GM12878 (cell line): ENCODE measurements around the gene DAAM1. TPM values are rescaled to one million over a fixed set of nuclear protein-coding genes. Genes with fewer than 3 reads are reported as not detected.

Experiments
- ATAC-seq: fragments of 200-7000 bp; cut with Tn5 transposase; 3 replicates; pipeline ENCODE4 v1.9.1; 2020; ENCODE audit warnings: mild to moderate bottlenecking, moderate library complexity
- BruUV-seq: library from RNA; stranded (reverse); fragments of 400-500 nt; replicated peaks from 2 replicates; lab custom pipeline; 2021; lab: Mats Ljungman, UMichigan
- CTCF ChIA-PET: fragments of 300-600 bp; sonication (Branson Sonifier 250); formaldehyde crosslinking; extraction: SDS; loops from one replicate; lab custom pipeline; 2021; ENCODE audit warnings: inconsistent platforms; lab: Yijun Ruan, JAX
- POLR2A ChIA-PET: fragments of 350-600 bp; formaldehyde crosslinking; extraction: SDS; loops from one replicate; lab custom pipeline; 2021; ENCODE audit warnings: inconsistent platforms; lab: Charles Lee
- RAD21 ChIA-PET: fragments of 300-600 bp; sonication (Branson Sonifier 250); formaldehyde crosslinking; loops from one replicate; lab custom pipeline; 2023; ENCODE audit warnings: antibody characterized with exemption; ENCODE audit not compliant: unreplicated experiment; lab: Charles Lee
- SMC1A ChIA-PET: fragments of 300-600 bp; sonication (Branson Sonifier 250); formaldehyde crosslinking; loops from one replicate; lab custom pipeline; 2023; ENCODE audit not compliant: unreplicated experiment, uncharacterized antibody; lab: Charles Lee
- DNase-seq: peaks from one replicate; pipeline ENCODE4 v3.0.0-alpha.2; 2011; ENCODE audit warnings: low read depth, low spot score
- FAIRE-seq: peaks from 3 replicates; lab custom pipeline; 2011; peaks lifted over from hg19 to GRCh38; lab: Jason Lieb, UNC
- H2AFZ ChIP-seq: 2 replicates; pipeline ENCODE4 v1.6.0; 2011; ENCODE audit warnings: low read depth, low read length, control low read depth; ENCODE audit not compliant: control insufficient read depth
- H3K27ac ChIP-seq: 2 replicates; pipeline ENCODE4 v1.5.1; 2011; ENCODE audit warnings: control low read depth; ENCODE audit not compliant: control insufficient read depth, insufficient read depth
- H3K27me3 ChIP-seq, 2 experiments: replicated peaks in 1 of 2; 2 replicates each; pipeline versions ENCODE4 v1.6.0 to v1.6.1; 2011; ENCODE audit warnings: low read length in 1 of 2; ENCODE audit not compliant: control insufficient read depth in 2 of 2, insufficient read depth in 2 of 2
- H3K36me3 ChIP-seq, 2 experiments: 2 replicates each; pipeline ENCODE4 v1.5.1; 2011; ENCODE audit warnings: low read length in 1 of 2; ENCODE audit not compliant: control insufficient read depth in 2 of 2, insufficient read depth in 2 of 2
- H3K4me1 ChIP-seq: 2 replicates; pipeline ENCODE4 v1.6.1; 2011; ENCODE audit warnings: mild to moderate bottlenecking, low read length, moderate library complexity, mixed read lengths; ENCODE audit not compliant: control insufficient read depth, insufficient read depth
- H3K4me2 ChIP-seq: 2 replicates; pipeline ENCODE4 v1.6.0; 2011; ENCODE audit warnings: control low read depth; ENCODE audit not compliant: control insufficient read depth, insufficient read depth
- H3K4me3 ChIP-seq: fragments of 200-600 bp; sonication (generic); 2 replicates; pipeline ENCODE4 v1.5.1; 2016
- H3K79me2 ChIP-seq: 2 replicates; pipeline ENCODE4 v1.6.0; 2011; ENCODE audit warnings: low read length; ENCODE audit not compliant: control insufficient read depth, insufficient read depth
- H3K9ac ChIP-seq: 2 replicates; pipeline ENCODE4 v1.8.0; 2011; ENCODE audit warnings: low read length, control low read depth, mixed read lengths; ENCODE audit not compliant: control insufficient read depth, insufficient read depth
- H3K9me3 ChIP-seq: replicated peaks from 3 replicates; pipeline ENCODE4 v1.5.1; 2011; ENCODE audit warnings: mild to moderate bottlenecking, low read length; ENCODE audit not compliant: control insufficient read depth, insufficient read depth
- H4K20me1 ChIP-seq: 2 replicates; pipeline ENCODE4 v1.6.0; 2011; ENCODE audit not compliant: control insufficient read depth, insufficient read depth
- ETV6 ChIP-seq, 2 experiments: fragments of 450-650 bp in 1 of 2; IDR thresholded peaks in 1 of 2; conservative IDR thresholded peaks in 1 of 2; 2 replicates each; pipeline ENCODE4 v1.6.1; 2014; ENCODE audit warnings: antibody characterized with exemption in 1 of 2, borderline replicate concordance in 1 of 2, low read depth in 1 of 2, mild to moderate bottlenecking in 1 of 2, moderate library complexity in 1 of 2
- GABPA ChIP-seq: IDR thresholded peaks from 2 replicates; pipeline ENCODE4 v1.6.1; 2014; ENCODE audit warnings: antibody characterized with exemption, low read depth, mild to moderate bottlenecking, inconsistent platforms
- IKZF1 ChIP-seq: fragments of 450-650 bp; conservative IDR thresholded peaks from 2 replicates; pipeline ENCODE4 v1.6.1; 2017; ENCODE audit warnings: antibody characterized with exemption, mild to moderate bottlenecking
- IKZF2 ChIP-seq, 2 experiments: fragments of 450-650 bp; IDR thresholded peaks; 2 replicates each; pipeline ENCODE4 v1.6.1; 2017; ENCODE audit warnings: mild to moderate bottlenecking in 2 of 2, moderate library complexity in 2 of 2
- MEF2A ChIP-seq: IDR thresholded peaks from 2 replicates; pipeline ENCODE4 v1.6.1; 2011; ENCODE audit warnings: low read depth, mild to moderate bottlenecking, low read length, moderate library complexity; ENCODE audit not compliant: insufficient read depth
- NR2C1 ChIP-seq: fragments of 450-650 bp; IDR thresholded peaks from 2 replicates; pipeline ENCODE4 v1.6.1; 2017; ENCODE audit warnings: antibody characterized with exemption, mild to moderate bottlenecking, moderate library complexity
- POLR2AphosphoS2 ChIP-seq: IDR thresholded peaks from 2 replicates; pipeline ENCODE4 v1.6.1; 2011; ENCODE audit warnings: low read depth, mild to moderate bottlenecking, low read length, improper control_type of control experiment, moderate library complexity
- POU2F2 ChIP-seq: IDR thresholded peaks from 3 replicates; pipeline ENCODE4 v1.6.1; 2011; ENCODE audit warnings: low read depth, mild to moderate bottlenecking, low read length, borderline replicate concordance
- RUNX3 ChIP-seq: IDR thresholded peaks from 2 replicates; pipeline ENCODE4 v1.6.1; 2012; ENCODE audit warnings: low read length, inconsistent platforms
- STAT1 ChIP-seq: fragments of 450-650 bp; conservative IDR thresholded peaks from 2 replicates; pipeline ENCODE4 v1.6.1; 2014; ENCODE audit warnings: antibody characterized with exemption, mild to moderate bottlenecking
- USF1 ChIP-seq: IDR thresholded peaks from 2 replicates; pipeline ENCODE4 v1.6.1; 2011; ENCODE audit warnings: borderline replicate concordance, low read depth, mild to moderate bottlenecking, moderate library complexity, mixed read lengths, low read length; ENCODE audit not compliant: insufficient read depth; ENCODE audit errors: extremely low read length
- YBX1 ChIP-seq: fragments of 450-650 bp; IDR thresholded peaks from 2 replicates; pipeline ENCODE4 v1.6.1; 2016; ENCODE audit warnings: antibody characterized with exemption
- WGBS: methylation state at CpG from one replicate; pipeline ENCODE4 v1.1.6; 2016; ENCODE audit warnings: low lambda C conversion rate; ENCODE audit not compliant: insufficient replicate concordance, insufficient coverage; ENCODE audit errors: missing lambda C conversion rate; 5-methylcytosine and 5-hydroxymethylcytosine counted together
- in situ Hi-C: fragments of 300-500 bp; cut with MboI; formaldehyde crosslinking; loops from 9 replicates; pipeline ENCODE4 v1.14.3; 2018; ENCODE audit warnings: mixed read lengths
- intact Hi-C: fragments of 100-400 bp; cut with micrococcal nuclease; formaldehyde crosslinking; loops from one replicate; pipeline ENCODE4 v1.14.2; 2022; ENCODE audit not compliant: unreplicated experiment
- polyA plus RNA-seq, 11 experiments: library from polyadenylated mRNA; depleted of rRNA in 4 of 11; unstranded in 6 of 11; stranded (reverse) in 5 of 11; fragments of >200 nt; fragmentation: Nextera tagmentation in 4 of 11; fragmentation: Illumina TruSeq in 1 of 11; extraction: Ambion mirVana in 4 of 11; extraction: Trizol in 1 of 11; gene quantifications; 1 replicate in 1 of 11; 2 replicates in 10 of 11; pipeline versions ENCODE4 v1.2.1 to v1.2.3, GENCODE V29; 2011 to 2016; ENCODE audit warnings: inconsistent platforms in 2 of 11, missing spikeins in 2 of 11, low read depth in 1 of 11
- total RNA-seq, 4 experiments: library from RNA; depleted of rRNA in 3 of 4; stranded (reverse); fragments of >200 nt in 3 of 4; fragmentation: Illumina TruSeq in 1 of 4; extraction: Trizol in 1 of 4; gene quantifications; 2 replicates each; pipeline versions ENCODE4 v1.2.1 to v1.2.3, GENCODE V29; 2013 to 2021

DAAM1 gene
- total and polyA plus RNA-seq, 10 of the 15 experiments (the other 5 are each of a cell fraction or from before 2014, with no cell fraction given) = 13.8 to 32.4 (median 24.2) TPM

- no peak overlapping the region for H3K9ac ChIP-seq
- ATAC-seq = no peak
- H3K4me1 ChIP-seq = peaks cover 50% of the 10 kb centered on the region
- FAIRE-seq = no peak
- H3K27ac ChIP-seq = no peak overlapping the region
- 100% methylated on average over 1 of the region's 1 CpG for WGBS
- intact Hi-C loops (loop anchor here (2.0 kb wide), 1 partner anchor 232 kb away; no protein-coding TSS in a partner anchor), in situ Hi-C loops (no loop called here)
- H4K20me1 ChIP-seq = no peaks in the 10 kb centered on the region
- ChIA-PET POLR2A (interaction anchor here (0.6 kb wide), 1 partner anchor 1024 kb away, joined by 3 read pairs; no protein-coding TSS in a partner anchor), RAD21 (no interaction called here), CTCF (interaction anchor here (0.7 kb wide), 1 partner anchor 1160 kb away, joined by 3 read pairs; no protein-coding TSS in a partner anchor), SMC1A (interaction anchor here (1.4 kb wide), 1 partner anchor 85 kb away, joined by 4 read pairs; no protein-coding TSS in a partner anchor)
- no peak for TF ChIP-seq ETV6 (conservative IDR thresholded peaks at IDR 0.05 in 1 of 2, IDR thresholded peaks at IDR 0.05 in 1 of 2; ENCODE audit: borderline replicate concordance in 1 of 2, low read depth in 1 of 2)
- no peak overlapping the region for H2AFZ ChIP-seq
- H3K27me3 ChIP-seq = no peaks in the 10 kb centered on the region
- BruUV-seq = no TSS peak
- H3K36me3 ChIP-seq = 0 out of 4 replicates have a peak, but pooled peaks cover 0 to 5% of the 10 kb centered on the region in 2 experiments
- H3K79me2 ChIP-seq = no peaks in the 10 kb centered on the region
- no peak overlapping the region for H3K4me2 ChIP-seq
- no peaks in the 10 kb centered on the region for H3K9me3 ChIP-seq
- no peak overlapping the region for H3K4me3 ChIP-seq
- no peak for DNase-seq
Observed at GRCh38 chr14:59358784-59359183, 170.3 kb downstream of the DAAM1 start.

GRCh38 chr14:59359431-59360124 is 171.1 kb downstream of the DAAM1 start:
- H3K27me3 ChIP-seq = no peaks in the 10 kb centered on the region
- ATAC-seq = no peak; the same call in 2 of the 3 replicates
- no peaks in the 10 kb centered on the region for H3K79me2 ChIP-seq
- peaks cover 0 to 7% of the 10 kb centered on the region in 2 experiments; a peak in 2 of 4 replicates for H3K36me3 ChIP-seq
- WGBS = 50% methylated on average over 4 of the region's 4 CpGs
- SMC1A ChIA-PET = interaction anchor here (1.4 kb wide), 1 partner anchor 85 kb away, joined by 4 read pairs; no protein-coding TSS in a partner anchor
- peak; percentile 40 to 45; a peak in 2 of 4 replicates for TF ChIP-seq IKZF2 (IDR thresholded peaks at IDR 0.05)
- TF ChIP-seq USF1 = no peak
- TF ChIP-seq MEF2A = 0 out of 2 replicates have a peak, but pooled peaks have one; percentile 31
- peak; percentile 52 for TF ChIP-seq IKZF1
- peak; percentile 64; the same call in 1 of the 3 replicates for TF ChIP-seq POU2F2
- no peak for TF ChIP-seq YBX1
- peak; percentile 59 for TF ChIP-seq RUNX3
- TF ChIP-seq GABPA = no peak
- no peak for TF ChIP-seq NR2C1
- no peak for TF ChIP-seq STAT1
- no peak for TF ChIP-seq POLR2AphosphoS2
- DNase-seq = peak; percentile 26
- RAD21 ChIA-PET = interaction anchor here (0.9 kb wide), 1 partner anchor 57 kb away, joined by 3 read pairs; no protein-coding TSS in a partner anchor
- no peak for FAIRE-seq
- H3K4me1 ChIP-seq = peaks cover 50% of the 10 kb centered on the region
- no peak overlapping the region for H3K9ac ChIP-seq
- CTCF ChIA-PET = interaction anchor here (0.7 kb wide), 1 partner anchor 1159 kb away, joined by 3 read pairs; no protein-coding TSS in a partner anchor
- POLR2A ChIA-PET = no interaction called here
- H2AFZ ChIP-seq = no peak overlapping the region
- no peaks in the 10 kb centered on the region for H4K20me1 ChIP-seq
- peak overlapping the region; percentile 66 for H3K4me2 ChIP-seq
- in situ Hi-C loops = no loop called here
- no peak overlapping the region; the same call in 1 of the 2 replicates for H3K27ac ChIP-seq
- 0 out of 2 replicates have a peak overlapping the region, but pooled peaks have one; percentile 28 for H3K4me3 ChIP-seq
- intact Hi-C loops = loop anchor here (2.0 kb wide), 1 partner anchor 233 kb away; no protein-coding TSS in a partner anchor
- no peaks in the 10 kb centered on the region for H3K9me3 ChIP-seq
- no TSS peak for BruUV-seq
